Astrocyte of the spinal cord (primary cell): Measurements from ENCODE around the gene ARID4B.

ENCODE experiments used
- DNase-seq: peaks from one replicate; pipeline ENCODE4 v3.0.0; 2011; ENCODE audit warnings: low read depth, low spot score
- H3K4me3 ChIP-seq: 2 replicates; pipeline ENCODE4 v1.5.1; 2011; ENCODE audit warnings: low read depth, mild to moderate bottlenecking, low read length, moderate library complexity
- CTCF ChIP-seq: IDR thresholded peaks from 2 replicates; pipeline ENCODE4 v1.5.1; 2012; ENCODE audit warnings: low read depth, mild to moderate bottlenecking, low read length, inconsistent platforms
- in situ Hi-C: cut with HindIII; loops from 2 replicates; pipeline ENCODE4 v1.10.0; 2017; ENCODE audit warnings: low sequenced_read_pairs

The ARID4B gene

GRCh38 chr1:235320521-235321179, 7.3 kb downstream of the ARID4B start:
- DNase-seq: no peak
- H3K4me3 ChIP-seq: no peak overlapping the region
- no peak for TF ChIP-seq CTCF
- in situ Hi-C loops: no loop called here

GRCh38 chr1:235319255-235319654, 8.7 kb downstream of the ARID4B start:
- no peak overlapping the region for H3K4me3 ChIP-seq
- no peak for DNase-seq
- no peak for TF ChIP-seq CTCF
- in situ Hi-C loops: no loop called here

GRCh38 chr1:235317168-235317567, 10.8 kb downstream of the ARID4B start:
- in situ Hi-C loops: no loop called here
- DNase-seq: no peak
- TF ChIP-seq CTCF: no peak
- no peak overlapping the region for H3K4me3 ChIP-seq

GRCh38 chr1:235315735-235316134, 12.2 kb downstream of the ARID4B start:
- no peak for DNase-seq
- H3K4me3 ChIP-seq: no peak overlapping the region
- TF ChIP-seq CTCF: no peak
- in situ Hi-C loops: no loop called here

GRCh38 chr1:235315173-235315572, 12.8 kb downstream of the ARID4B start:
- no peak for DNase-seq
- H3K4me3 ChIP-seq: no peak overlapping the region
- no peak for TF ChIP-seq CTCF
- in situ Hi-C loops: no loop called here

- H3K4me3 ChIP-seq: no peak overlapping the region
- DNase-seq: no peak
- no peak for TF ChIP-seq CTCF
- in situ Hi-C loops: no loop called here
These were observed 13.9 kb downstream of the ARID4B start for GRCh38 chr1:235313931-235314678.
